Measurements from ENCODE around the gene PLAC8. TPM values are rescaled to one million over a fixed set of nuclear protein-coding genes. Genes with fewer than 3 reads are reported as not detected.
"Not testable (repeated sequence)": the region's sequence is repeated elsewhere in the genome, so short reads cannot be mapped to it uniquely, and the experiment has no call there.

PLAC8 gene, protein sequence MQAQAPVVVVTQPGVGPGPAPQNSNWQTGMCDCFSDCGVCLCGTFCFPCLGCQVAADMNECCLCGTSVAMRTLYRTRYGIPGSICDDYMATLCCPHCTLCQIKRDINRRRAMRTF
- total RNA-seq (2014; rRNA removed; shearing (Covaris generic)) = 17.0 and 18.2 TPM in 2 replicates

DNA sequence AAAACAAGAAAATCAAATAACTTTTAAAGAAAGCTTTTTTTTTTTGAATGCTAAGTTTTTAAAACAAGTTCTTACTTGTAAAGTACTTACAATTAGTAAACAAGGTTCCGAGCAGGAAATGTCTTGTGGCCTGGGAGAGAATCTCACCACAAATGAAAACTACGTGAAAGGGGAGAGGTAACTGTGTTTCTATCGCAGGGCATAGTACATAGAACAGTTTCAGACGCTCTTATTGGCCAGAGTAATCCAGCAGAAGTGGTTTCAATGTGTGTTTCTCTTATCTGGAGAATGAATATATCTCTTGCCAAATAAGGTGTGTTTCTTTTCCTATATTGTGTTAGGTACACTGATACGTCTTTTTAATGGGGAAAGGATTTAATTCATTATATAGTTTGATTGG, at the start of gene PLAC8:
PLAC8 (minus strand) TSS at position 154 of the 400 bp plus-strand sequence. CDS start 6,808 bp downstream, outside the sequence.
- DNase-seq (ENCODE audit: low spot score) = peak; percentile 78

DNA sequence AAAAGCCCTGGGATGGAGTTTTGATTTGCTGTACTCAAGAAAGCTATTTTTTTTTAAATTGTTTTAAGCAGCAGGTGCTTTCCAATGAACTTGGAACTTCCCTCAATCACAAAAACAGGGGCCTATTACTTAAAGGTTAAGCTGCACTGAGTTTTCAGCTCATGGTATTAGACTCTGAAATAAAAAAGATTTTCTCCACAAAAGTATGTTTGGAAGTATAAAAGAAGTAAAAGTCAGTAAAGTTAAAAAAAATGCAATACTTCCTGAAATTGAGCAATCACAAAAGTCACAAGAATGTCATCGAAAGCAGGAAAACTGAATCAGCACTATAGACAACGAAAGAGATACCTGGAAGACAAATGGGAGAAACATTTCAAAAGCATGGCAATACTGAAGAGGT, 38.9 kb upstream of the PLAC8 start:
- no peak for DNase-seq (ENCODE audit: low spot score)

DNA sequence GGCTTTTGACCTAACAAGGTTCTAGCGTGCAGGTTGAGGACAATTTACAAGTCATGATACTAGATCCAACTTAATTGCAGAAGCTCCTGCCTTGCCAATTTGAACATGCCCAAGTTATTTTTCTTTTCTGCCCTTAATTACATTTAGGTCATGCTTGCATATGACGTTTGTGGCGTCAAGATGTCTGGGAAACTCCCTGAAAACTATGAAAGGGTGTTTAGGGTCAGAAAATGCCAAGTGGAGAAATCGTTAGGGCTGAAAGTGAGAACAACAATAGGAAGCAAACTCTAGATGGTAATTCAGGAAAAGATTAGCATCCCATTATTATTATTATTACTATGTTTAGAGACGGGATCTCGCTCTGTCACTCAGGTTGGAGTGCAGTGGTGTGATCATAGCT, 38.2 kb upstream of the PLAC8 start:
- no peak for DNase-seq (ENCODE audit: low spot score)

DNA sequence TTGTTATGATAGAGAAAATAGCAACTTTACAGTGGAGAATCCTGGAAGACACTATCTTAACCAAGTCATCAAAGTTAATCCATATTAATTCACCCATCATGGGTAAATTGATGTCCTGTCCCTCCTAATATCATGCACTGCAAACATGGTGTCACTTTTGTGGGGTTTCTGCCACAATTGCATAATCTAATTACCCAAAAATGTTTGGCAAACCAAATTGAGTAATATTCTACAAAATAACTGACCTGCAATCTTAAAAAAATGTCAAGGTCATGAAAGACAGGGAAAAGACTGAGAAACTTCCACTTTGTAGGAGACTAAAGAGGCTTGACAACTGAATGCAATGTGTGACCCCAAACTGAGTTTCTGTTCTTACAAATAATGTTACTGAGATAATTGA, 37.1 kb upstream of the PLAC8 start:
- DNase-seq (ENCODE audit: low spot score) = no peak

DNA sequence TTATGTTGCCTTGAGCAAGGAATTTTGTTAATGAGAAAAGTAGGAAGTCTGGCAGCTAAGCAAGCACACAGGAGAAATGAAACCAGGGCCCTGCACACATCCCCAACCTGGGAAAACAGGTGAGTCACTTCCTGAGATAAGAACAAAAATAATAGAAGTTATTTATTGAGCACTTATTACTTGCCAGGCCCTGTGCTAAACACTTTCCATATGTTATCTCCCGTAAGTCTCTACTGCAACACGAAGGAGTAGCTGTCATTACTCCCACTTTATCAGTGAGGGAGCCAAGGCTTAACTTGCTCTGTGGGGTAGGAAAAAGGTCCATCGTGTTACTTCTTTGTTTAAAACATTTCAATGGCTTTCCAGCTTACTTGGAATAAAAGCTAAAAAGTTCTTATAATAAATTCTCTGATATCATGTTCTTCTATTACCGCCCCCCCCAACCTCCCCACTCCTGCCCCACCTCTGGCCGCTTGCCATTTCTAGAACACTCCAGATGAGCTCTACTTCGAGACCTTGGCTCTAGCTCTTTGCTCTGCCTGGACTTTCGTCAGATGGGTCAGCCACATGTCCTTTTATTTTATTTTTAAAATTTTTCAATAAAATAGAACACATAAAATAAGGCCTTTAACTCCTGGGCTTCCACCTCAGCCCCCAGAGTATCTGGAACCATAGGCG, 36.3 kb upstream of the PLAC8 start:
- peak; percentile 15 for DNase-seq (ENCODE audit: low spot score)

DNA sequence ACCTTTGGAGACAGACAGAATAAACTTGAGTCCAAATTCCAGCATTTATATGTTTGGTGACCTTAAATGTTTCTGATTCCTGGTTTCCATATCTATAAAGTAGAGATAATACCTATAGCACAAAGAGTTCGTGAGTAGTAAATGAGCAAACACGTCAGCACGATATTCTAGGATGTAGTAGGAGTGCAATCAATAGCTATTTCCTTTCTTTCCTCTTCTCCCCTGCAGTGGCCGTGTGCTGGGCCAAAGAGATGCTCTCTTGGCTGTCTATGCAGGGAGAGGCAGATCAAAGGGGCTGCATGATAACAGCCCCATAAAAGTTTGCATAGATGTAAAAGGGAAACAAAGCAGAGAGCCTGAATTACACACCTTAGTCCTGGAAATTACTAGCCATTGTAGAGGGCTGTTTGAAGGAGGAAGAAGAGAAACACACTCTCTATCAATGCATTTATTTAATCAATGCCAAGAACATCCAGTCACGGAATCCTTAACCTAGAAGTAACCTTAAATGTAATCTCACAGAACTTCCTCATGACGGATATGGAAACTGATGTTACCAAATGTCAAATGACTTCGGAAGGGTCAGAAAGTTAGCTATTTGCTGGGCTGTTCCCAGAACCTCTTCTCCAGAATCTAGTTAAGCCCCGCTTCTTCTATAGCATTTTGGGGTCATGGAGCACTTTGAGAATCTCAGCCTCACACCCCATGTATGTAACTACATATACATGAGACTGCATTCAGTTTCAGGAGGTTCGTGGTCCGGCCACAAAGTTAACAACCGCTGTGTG, 35.5 kb upstream of the PLAC8 start:
- DNase-seq (ENCODE audit: low spot score) = no peak

DNA sequence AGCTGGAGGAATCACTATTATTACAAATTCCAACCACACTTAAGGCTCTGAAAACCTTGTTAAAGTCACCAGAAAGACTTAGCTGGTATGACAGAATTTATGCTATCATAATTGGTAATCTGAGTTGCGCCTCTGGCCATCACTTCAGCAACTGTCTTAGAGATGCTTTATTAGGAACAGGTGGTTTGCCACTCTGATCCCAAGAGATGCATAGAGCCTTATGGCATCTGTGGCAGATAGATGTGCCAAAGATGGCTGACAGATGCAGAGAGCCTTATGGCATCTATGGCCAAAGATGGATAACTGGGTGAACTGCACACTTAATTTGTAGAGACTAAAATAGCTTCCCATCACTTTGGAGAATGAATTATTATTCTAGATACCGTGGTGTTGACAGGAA, 32.3 kb upstream of the PLAC8 start:
- no peak for DNase-seq (ENCODE audit: low spot score)

DNA sequence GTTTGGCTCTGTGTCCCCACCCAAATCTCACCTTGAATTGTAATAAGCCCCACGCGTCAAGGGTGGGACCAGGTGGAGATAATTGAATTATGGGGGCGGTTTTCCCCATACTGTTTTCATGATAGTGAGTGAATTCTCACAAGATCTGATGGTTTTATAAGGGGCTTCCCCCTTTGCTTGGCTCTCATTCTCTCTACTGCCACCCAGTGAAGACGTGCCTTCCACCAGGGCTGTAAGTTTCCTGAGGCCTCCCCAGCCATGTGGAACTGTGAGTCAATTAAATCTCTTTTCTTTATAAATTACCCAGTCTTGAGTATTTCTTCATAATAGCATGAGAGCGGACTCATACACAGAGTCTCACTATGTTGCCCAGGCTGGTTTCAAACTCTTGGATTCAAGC, 31.2 kb upstream of the PLAC8 start:
- not testable (repeated sequence) for DNase-seq (ENCODE audit: low spot score)

DNA sequence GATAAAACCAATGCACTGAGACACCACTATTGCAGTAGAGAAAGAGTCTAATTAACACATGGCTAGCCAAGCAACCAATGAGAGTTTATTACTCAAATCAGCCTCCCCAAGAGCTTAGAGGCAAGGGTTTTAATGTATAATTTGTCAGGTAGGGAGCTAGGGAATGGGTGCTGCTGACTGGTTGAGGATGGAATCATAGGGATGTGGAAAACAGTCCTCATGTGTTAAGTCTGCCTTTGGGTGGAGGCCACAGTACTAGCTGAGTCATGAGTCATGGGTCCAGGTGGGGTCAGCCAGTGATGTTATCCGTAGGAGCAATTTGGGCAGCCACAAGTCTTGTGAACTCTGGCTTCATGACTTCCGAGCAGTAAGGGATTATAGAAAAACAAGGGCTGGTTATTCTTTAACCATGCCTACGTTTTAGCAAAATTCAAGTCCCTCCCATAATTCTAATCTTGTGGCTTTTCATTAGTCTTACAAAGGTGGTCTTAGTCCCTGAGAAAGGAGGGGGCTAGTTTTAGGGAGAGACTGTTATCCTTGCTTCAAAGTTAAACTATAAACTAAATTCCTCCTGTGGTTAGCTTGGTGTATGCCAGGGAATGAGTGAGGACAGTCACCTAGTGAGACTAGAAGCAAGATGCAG, 25.1 kb upstream of the PLAC8 start:
- DNase-seq (ENCODE audit: low spot score) = no peak

DNA sequence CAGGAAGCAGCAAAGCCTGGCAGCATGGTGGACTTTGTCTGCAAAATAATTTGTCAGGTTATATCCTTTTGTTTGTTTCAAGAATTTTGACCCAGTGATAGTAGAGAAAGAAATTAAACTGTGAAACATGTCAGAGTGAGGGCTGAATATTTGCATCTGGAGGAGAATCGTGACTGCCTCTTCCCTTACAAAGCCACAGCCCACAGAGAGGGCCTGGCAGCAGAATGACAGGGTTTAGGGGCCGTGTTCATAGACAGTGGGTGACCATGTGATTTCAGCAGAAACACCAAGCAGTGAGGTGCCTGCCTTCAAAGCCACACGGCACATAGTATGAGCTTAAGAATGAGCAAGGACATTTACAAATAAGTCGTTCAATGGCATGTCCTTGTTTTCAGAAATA, 24.4 kb upstream of the PLAC8 start:
- DNase-seq (ENCODE audit: low spot score) = no peak

DNA sequence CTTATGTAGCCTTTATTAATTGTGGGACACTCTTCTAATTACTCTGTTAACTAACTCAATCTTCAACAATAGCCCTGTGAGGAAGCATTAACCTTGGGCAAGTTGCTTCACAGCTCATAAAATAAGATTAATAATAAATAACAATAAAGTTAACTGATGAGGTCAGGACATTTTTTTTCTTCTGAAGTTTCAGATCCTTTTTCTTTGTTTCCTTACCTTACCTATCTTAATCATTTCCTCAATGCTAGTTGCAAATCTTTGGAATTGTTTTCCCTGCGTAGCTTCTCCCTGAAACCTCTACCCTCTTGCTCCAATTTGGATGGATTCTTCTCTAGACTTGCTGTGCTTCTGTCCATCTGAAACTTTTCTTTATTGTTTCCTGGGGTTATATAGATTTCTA, 17.5 kb upstream of the PLAC8 start:
- no peak for DNase-seq (ENCODE audit: low spot score)

DNA sequence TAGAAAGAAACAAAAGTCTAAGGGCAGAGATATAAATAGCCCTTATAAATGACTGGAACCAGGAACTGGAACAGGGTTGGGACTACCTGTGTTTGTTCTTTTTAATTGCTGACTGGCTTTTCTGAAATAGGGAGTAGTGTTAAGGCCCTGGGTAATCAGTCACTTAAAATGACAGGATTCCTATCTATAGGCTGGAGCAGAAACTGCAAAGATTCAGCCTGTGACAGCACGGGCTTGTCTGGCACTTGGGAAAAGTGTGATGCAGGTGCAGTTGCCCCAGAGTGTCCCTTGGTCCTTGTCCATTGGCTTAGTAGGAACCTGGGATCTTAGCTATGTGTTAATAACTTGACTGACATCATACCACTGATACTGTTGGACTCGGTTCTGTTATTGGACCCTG, 14.7 kb upstream of the PLAC8 start:
- no peak for DNase-seq (ENCODE audit: low spot score)

DNA sequence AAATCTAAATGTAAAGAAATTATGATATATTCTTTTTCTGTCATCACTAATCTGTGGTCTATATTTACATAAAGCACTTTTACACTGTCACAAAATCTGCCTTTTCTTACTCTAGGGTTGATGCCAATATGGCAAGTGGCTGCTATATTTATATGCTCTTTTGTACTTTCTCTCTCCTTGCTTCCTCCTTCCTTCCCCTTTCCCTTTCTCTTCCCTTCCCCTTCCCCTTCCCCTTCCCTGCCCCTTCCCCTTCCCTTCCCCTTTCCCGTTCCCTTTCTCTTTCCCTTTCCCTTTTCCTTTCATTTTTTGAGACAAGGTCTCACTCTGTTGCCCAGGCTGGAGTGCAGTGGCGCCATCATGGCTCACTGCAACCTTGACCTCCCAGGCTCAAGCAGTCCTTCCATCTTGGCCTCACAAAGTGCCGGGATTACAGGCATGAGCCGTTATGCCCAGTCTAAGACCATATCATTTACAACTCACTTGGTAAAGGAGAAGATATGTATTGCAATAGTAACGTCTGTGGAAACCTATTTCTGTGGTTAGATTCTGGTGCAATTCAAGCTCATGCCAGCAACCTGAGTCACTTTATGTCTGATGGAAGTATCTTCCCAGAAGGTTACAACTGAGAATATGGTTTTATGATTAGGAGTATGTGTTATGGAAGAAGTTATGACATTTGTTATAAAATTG, 13.9 kb upstream of the PLAC8 start:
- DNase-seq (ENCODE audit: low spot score) = peak; percentile 57

DNA sequence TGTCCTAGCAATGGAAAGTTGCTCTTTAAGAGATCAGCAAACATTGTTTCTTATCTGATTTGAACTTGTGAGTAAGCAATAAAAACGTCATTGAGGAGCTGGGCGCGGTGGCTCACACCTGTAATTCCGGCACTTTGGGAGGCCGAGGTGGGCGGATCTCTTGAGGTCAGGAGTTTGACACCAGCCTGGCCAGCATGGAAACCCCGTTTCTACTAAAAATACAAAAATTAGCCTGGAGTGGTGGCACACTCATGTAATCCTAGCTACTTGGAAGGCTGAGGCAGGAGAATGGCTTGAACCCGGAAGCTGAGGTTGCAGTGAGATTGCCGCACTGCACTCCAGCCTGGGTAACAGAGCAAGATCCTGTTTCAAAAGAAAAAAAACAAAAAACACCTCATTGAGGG, 11.2 kb upstream of the PLAC8 start:
- no peak for DNase-seq (ENCODE audit: low spot score)

DNA sequence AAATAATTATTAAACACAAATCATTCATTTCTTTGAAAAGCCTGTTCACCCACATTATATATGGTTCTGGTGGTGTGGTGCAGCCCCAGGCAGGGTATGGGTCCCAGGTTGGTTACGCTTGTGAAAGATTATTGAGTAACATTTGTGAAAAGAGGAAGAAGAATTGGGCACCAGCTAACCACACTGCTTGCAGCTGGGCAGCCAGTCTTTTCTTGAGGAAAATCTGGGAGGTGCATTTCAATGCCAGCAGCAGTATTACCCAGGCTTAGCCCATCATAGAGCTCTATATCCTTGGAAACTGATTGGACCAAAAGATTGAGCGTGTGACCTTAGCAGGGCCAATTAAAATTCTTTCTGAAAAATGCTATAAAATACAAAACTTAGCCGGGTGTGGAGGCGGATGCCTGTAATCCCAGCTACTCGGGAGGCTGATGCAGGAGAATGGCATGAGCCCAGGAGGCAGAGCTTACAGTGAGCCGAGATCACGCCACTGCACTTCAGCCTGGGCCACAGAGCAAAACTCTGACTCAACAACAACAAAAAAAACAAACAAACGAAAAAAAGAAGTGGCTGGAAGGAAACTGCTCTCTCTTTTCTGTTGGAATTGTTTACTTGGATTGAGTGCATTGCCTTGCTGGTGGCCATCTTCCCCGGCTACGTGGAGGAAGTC, 9.7 kb upstream of the PLAC8 start:
- peak; percentile 18 for DNase-seq (ENCODE audit: low spot score)

DNA sequence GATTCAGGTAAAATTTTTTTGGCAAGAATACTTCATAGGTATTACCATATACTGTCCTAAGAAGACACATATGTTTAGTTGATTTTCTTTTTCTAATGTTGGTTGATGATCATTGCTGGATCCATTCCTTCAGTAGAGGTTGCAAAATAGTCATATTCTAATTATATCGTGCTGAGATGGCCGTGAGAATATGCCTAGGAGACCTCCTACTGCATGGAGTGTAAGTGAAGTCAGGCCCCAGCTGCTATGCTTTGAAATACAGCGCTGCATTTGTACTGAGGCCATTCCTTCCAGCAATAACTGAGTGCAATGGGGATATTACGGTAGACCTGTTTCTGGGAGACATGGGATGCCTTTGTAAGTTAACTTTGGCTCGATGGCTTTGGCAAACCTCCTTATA, 6.7 kb upstream of the PLAC8 start:
- DNase-seq (ENCODE audit: low spot score) = no peak

DNA sequence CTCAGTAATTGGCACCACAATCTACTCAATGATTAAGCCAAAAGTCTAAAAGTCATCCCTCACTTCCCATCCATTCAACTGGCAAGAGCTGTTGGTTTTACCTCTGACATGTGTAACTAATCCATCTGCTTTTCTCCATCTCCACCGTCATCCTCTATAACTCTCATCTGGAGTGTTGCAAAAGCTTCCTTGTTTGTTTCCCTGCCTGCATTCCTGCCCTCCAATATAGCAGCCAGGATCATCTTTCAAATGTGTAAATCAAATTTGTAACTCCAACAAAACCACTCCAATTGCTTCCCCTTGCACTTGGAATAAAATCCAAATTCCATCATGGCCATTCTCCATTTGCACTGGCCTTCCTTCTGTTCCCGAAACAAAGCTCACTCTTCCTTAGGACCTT, 4.3 kb upstream of the PLAC8 start:
- DNase-seq (ENCODE audit: low spot score) = no peak

DNA sequence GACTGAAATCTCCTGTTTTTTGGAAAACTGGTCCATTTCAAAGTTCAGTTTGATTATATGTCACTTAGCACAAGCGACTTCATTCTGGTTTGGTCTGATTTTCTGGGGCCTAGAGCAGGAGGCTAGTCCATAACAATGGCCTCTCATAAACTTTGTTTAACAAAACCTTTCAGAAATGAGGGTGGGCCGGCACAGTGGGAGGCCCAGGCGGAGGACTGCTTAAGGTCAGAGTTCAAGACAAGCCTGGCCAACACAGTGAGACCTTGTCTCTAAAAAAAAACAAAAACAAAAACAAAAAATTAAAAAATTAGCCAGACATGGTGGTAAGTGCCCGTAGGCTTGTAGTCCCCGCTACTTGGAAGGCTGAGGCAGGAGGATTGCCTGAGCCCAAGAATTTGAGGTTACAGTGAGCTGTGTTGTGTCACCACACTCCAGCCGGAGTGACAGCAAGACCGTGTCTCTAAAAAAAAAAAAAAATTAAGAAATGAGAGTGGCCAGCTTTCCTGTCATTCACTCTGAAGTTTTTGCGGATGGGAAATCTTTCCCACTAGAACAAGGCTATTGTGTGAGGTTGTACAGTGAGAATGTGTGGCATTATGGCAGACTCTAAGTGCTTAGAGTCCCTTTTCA, 1.2 kb upstream of the PLAC8 start:
- DNase-seq (ENCODE audit: low spot score) = no peak

DNA sequence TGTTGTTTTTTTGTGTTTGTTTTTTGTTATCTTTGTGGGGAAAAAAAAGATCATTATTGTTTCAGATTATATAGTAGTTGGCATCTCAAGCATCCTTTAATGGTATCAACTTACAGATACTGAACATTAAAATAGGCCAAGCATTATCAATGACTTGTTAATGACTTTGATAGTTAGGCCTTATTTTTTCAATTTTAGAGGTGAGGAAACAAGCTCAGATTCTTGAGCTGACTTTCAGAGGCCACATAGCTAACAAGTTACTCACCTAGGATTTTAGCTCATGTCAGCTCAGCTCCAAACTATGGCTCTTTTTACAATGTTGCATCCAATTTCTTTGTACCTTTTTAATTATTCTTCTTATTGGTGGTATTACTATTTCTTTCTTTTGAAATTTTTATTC, 471 bp upstream of the PLAC8 start:
- no peak for DNase-seq (ENCODE audit: low spot score)

DNA sequence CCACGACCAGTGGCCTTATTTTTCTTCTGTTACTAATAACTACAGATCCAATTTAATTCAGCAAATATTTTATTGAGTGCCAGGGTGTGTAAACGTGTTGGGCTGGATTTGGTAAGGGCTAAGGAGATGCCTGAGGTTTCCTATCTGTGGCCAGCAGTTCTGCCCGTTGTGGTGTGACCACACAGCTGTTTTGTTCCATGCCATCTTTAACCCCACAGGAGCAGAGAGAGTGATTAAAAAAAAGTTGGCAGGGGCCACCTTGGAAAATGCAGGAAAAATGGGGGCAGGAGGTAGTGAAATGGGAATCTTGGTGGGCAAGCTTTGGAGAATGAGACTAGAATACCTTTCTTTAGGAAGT, 1.1 kb downstream of the PLAC8 start:
- peak; percentile 48 for DNase-seq (ENCODE audit: low spot score)

All from H4 (cell line).